ENCODE measurements around the gene PLEKHG2.

Gene PLEKHG2

GRCh38 chr19:39382991-39383828 is 29.3 kb upstream of the PLEKHG2 start:
- H3K36me3 ChIP-seq (ENCODE audit: control insufficient read depth, insufficient read depth, low read length) = peaks cover 29% of the 10 kb centered on the region
- H3K27me3 ChIP-seq (replicated peaks; ENCODE audit: control insufficient read depth, insufficient read depth, low read length) = no peaks in the 10 kb centered on the region
- DNase-seq (ENCODE audit: extremely low read depth, insufficient read length) = no peak
- H3K4me3 ChIP-seq (replicated peaks; ENCODE audit: low read depth, low read length) = no peak overlapping the region
- no peak for TF ChIP-seq CTCF (IDR thresholded peaks at IDR 0.05; ENCODE audit: insufficient read depth, low read length, poor library complexity, severe bottlenecking)

DNA sequence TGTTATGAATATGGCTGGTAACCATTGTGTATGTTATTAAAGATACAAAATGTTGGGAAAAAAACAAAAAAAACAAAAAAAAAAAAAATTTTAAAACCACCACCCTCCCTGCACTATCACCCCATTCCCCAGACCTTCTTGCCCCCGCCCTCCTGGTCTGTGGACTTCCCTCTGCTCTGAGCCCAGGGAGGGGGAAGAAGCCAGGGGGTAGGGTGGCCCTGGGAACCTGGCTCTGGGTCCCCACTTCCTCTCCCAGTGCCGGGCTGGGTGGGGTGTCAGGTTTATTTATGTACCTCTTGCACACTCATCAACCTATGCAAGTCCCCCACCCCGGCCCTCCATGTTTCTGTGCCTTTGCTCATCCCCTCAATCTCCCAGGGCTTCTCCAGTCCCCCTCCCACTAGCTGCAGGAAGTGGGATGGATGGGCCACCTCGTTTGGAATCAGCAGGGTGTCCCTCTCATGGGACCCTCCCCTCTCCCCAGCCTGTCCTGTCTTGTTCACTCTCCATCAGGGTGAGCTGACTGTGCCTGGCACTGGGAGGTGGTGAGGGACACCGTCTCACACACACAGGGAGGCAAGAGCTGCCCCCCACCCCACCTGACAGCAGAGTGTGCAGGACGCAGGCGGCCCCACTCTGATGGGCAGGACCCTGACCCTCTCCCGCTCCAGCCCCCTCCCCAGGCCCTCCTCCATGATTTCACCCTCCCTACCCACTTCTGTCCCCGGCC is 27.5 kb upstream of the PLEKHG2 start:
- Histone ChIP-seq H3K4me3 (replicated peaks; ENCODE audit: low read depth, low read length) (no peak overlapping the region), H3K36me3 (ENCODE audit: control insufficient read depth, insufficient read depth, low read length) (peaks cover 30% of the 10 kb centered on the region), H3K27me3 (replicated peaks; ENCODE audit: control insufficient read depth, insufficient read depth, low read length) (no peaks in the 10 kb centered on the region)
- TF ChIP-seq CTCF (IDR thresholded peaks at IDR 0.05; ENCODE audit: insufficient read depth, low read length, poor library complexity, severe bottlenecking) = no peak
- DNase-seq (ENCODE audit: extremely low read depth, insufficient read length) = no peak

GRCh38 chr19:39385629-39386411 is 26.6 kb upstream of the PLEKHG2 start:
- no peaks in the 10 kb centered on the region for H3K27me3 ChIP-seq (replicated peaks; ENCODE audit: control insufficient read depth, insufficient read depth, low read length)
- DNase-seq (ENCODE audit: extremely low read depth, insufficient read length) = no peak
- H3K36me3 ChIP-seq (ENCODE audit: control insufficient read depth, insufficient read depth, low read length) = peaks cover 29% of the 10 kb centered on the region
- H3K4me3 ChIP-seq (replicated peaks; ENCODE audit: low read depth, low read length) = no peak overlapping the region
- TF ChIP-seq CTCF (IDR thresholded peaks at IDR 0.05; ENCODE audit: insufficient read depth, low read length, poor library complexity, severe bottlenecking) = no peak

DNA sequence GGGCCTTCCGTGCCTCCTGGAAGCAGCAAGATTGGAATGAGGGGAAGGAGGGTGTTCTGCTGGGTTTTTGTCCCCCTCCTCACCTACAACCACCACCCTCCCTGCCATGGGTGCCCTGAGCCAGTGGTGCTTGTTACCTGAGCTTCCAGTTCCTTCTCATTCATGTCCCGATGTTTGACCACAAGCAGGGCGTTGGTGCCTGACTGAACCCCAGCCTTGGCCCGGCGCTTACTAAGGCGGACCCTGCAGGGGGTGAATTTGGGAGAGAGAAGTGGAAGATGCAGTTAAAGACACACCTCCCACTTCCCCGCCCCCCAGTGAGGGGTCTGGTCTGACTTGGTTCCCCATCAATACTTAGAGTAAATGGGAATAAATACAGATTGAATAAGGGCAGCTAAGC is 25.9 kb upstream of the PLEKHG2 start:
- no peaks in the 10 kb centered on the region for H3K27me3 ChIP-seq (replicated peaks; ENCODE audit: control insufficient read depth, insufficient read depth, low read length)
- H3K4me3 ChIP-seq (replicated peaks; ENCODE audit: low read depth, low read length) = no peak overlapping the region
- no peak for DNase-seq (ENCODE audit: extremely low read depth, insufficient read length)
- TF ChIP-seq CTCF (IDR thresholded peaks at IDR 0.05; ENCODE audit: insufficient read depth, low read length, poor library complexity, severe bottlenecking) = no peak
- H3K36me3 ChIP-seq (ENCODE audit: control insufficient read depth, insufficient read depth, low read length) = peaks cover 25% of the 10 kb centered on the region

GRCh38 chr19:39388657-39389056 is 23.8 kb upstream of the PLEKHG2 start:
- peaks cover 20% of the 10 kb centered on the region for H3K36me3 ChIP-seq (ENCODE audit: control insufficient read depth, insufficient read depth, low read length)
- no peaks in the 10 kb centered on the region for H3K27me3 ChIP-seq (replicated peaks; ENCODE audit: control insufficient read depth, insufficient read depth, low read length)
- no peak for TF ChIP-seq CTCF (IDR thresholded peaks at IDR 0.05; ENCODE audit: insufficient read depth, low read length, poor library complexity, severe bottlenecking)
- no peak overlapping the region for H3K4me3 ChIP-seq (replicated peaks; ENCODE audit: low read depth, low read length)
- no peak for DNase-seq (ENCODE audit: extremely low read depth, insufficient read length)
